Nephron (organoid): Measurements from ENCODE around the gene ATP11A.

Source experiments
- H3K27ac Mint-ChIP-seq, 3 experiments: 2 replicates each; pipeline ENCODE4 v1.8.0; 2020; ENCODE audit warnings: mixed read lengths in 3 of 3, mild to moderate bottlenecking in 2 of 3, moderate library complexity in 1 of 3
- H3K27me3 Mint-ChIP-seq: 2 replicates; pipeline ENCODE4 v1.8.0; 2021; ENCODE audit warnings: low read depth, mild to moderate bottlenecking, moderate library complexity, mixed read lengths
- H3K36me3 Mint-ChIP-seq: 2 replicates; pipeline ENCODE4 v1.8.0; 2020; ENCODE audit warnings: low read depth, mixed read lengths
- H3K4me1 Mint-ChIP-seq: 2 replicates; pipeline ENCODE4 v1.8.0; 2020; ENCODE audit warnings: mixed read lengths
- H3K4me3 Mint-ChIP-seq, 3 experiments: 2 replicates each; pipeline ENCODE4 v1.8.0; 2020; ENCODE audit warnings: mild to moderate bottlenecking in 3 of 3, mixed read lengths in 3 of 3, moderate library complexity in 2 of 3
- H3K9me3 Mint-ChIP-seq: 2 replicates; pipeline ENCODE4 v1.8.0; 2020; ENCODE audit warnings: mixed read lengths
- CTCF ChIP-seq, 3 experiments: fragments of 200-600 bp; sonication (generic); IDR thresholded peaks; one replicate each; pipeline ENCODE4 v1.5.0; 2021; ENCODE audit warnings: antibody characterized with exemption in 3 of 3; ENCODE audit not compliant: unreplicated experiment in 3 of 3

ATP11A gene

GRCh38 chr13:112652512-112653070 lies 37.2 kb upstream of the ATP11A start:
- H3K4me1 Mint-ChIP-seq, result peaks cover 33% of the 10 kb centered on the region
- H3K4me3 Mint-ChIP-seq, result no peak overlapping the region
- H3K27ac Mint-ChIP-seq, result peak overlapping the region; percentile 4 to 66 (median 54)
- TF ChIP-seq CTCF (IDR thresholded peaks at IDR 0.05; ENCODE audit: unreplicated experiment in 3 of 3), result no peak
- peaks cover 4% of the 10 kb centered on the region for H3K27me3 Mint-ChIP-seq
- no peaks in the 10 kb centered on the region for H3K9me3 Mint-ChIP-seq
- H3K36me3 Mint-ChIP-seq, result no peaks in the 10 kb centered on the region

- Mint-ChIP-seq H3K27ac (peak overlapping the region in 2 of 3 experiments; percentile 54 to 66), H3K4me3 (no peak overlapping the region), H3K36me3 (no peaks in the 10 kb centered on the region), H3K27me3 (peaks cover 4% of the 10 kb centered on the region), H3K9me3 (no peaks in the 10 kb centered on the region), H3K4me1 (peaks cover 35% of the 10 kb centered on the region)
- TF ChIP-seq CTCF (IDR thresholded peaks at IDR 0.05; ENCODE audit: unreplicated experiment in 3 of 3), result no peak
Measured at GRCh38 chr13:112653071-112653470, 36.8 kb upstream of the ATP11A start.

GRCh38 chr13:112655913-112656312 lies 33.9 kb upstream of the ATP11A start:
- H3K4me1 Mint-ChIP-seq, result peaks cover 47% of the 10 kb centered on the region
- no peak for TF ChIP-seq CTCF (IDR thresholded peaks at IDR 0.05; ENCODE audit: unreplicated experiment in 3 of 3)
- no peaks in the 10 kb centered on the region for H3K36me3 Mint-ChIP-seq
- no peak overlapping the region for H3K4me3 Mint-ChIP-seq
- no peak overlapping the region for H3K27ac Mint-ChIP-seq
- H3K9me3 Mint-ChIP-seq, result no peaks in the 10 kb centered on the region
- H3K27me3 Mint-ChIP-seq, result no peaks in the 10 kb centered on the region

GRCh38 chr13:112657850-112658445 lies 31.9 kb upstream of the ATP11A start:
- Mint-ChIP-seq H3K27ac (peak overlapping the region; percentile 79 to 88 (median 80)), H3K36me3 (no peaks in the 10 kb centered on the region), H3K4me3 (no peak overlapping the region), H3K9me3 (no peaks in the 10 kb centered on the region), H3K27me3 (no peaks in the 10 kb centered on the region), H3K4me1 (peaks cover 26% of the 10 kb centered on the region)
- no peak for TF ChIP-seq CTCF (IDR thresholded peaks at IDR 0.05; ENCODE audit: unreplicated experiment in 3 of 3)

GRCh38 chr13:112658808-112659207 lies 31.0 kb upstream of the ATP11A start:
- no peak overlapping the region for H3K4me3 Mint-ChIP-seq
- TF ChIP-seq CTCF (IDR thresholded peaks at IDR 0.05; ENCODE audit: unreplicated experiment in 3 of 3), result no peak
- H3K36me3 Mint-ChIP-seq, result no peaks in the 10 kb centered on the region

GRCh38 chr13:112661291-112661690 lies 28.5 kb upstream of the ATP11A start:
- H3K9me3 Mint-ChIP-seq, result no peaks in the 10 kb centered on the region
- no peaks in the 10 kb centered on the region for H3K36me3 Mint-ChIP-seq
- H3K27ac Mint-ChIP-seq, result no peak overlapping the region
- H3K4me3 Mint-ChIP-seq, result no peak overlapping the region
- TF ChIP-seq CTCF (IDR thresholded peaks at IDR 0.05; ENCODE audit: unreplicated experiment in 3 of 3), result no peak
- no peaks in the 10 kb centered on the region for H3K27me3 Mint-ChIP-seq
- peaks cover 17% of the 10 kb centered on the region for H3K4me1 Mint-ChIP-seq

More at GRCh38 chr13:112658808-112659207, 31.0 kb upstream of the ATP11A start:
- Mint-ChIP-seq H3K9me3 (no peaks in the 10 kb centered on the region), H3K27me3 (no peaks in the 10 kb centered on the region), H3K4me1 (peaks cover 18% of the 10 kb centered on the region), H3K27ac (peak overlapping the region; percentile 79 to 88 (median 80))
